ENCODE results near the gene LMOD3.

DNA sequence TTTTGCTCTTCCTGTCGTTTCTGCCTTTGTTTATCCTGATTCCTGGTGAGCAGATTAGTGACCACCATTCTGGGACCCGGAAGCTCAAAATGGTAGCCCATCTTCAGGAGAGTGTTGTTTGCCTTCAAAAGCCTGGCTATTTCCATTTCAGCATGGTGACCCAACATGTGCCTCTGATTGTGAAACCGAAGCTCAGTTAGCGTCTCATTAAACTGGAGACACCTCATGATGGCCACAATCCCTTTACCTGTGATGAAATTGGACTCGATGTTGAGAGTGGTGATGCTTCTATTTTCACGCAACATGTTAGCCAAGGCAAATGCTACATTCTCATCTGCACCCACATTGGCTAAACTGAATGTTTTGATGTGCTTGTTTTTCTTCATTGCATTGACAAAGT, 3.3 kb downstream of the LMOD3 start:
- no peak for TF ChIP-seq EP300 (IDR thresholded peaks at IDR 0.05; ENCODE audit: low read length)
- TF ChIP-seq CBX3 (IDR thresholded peaks at IDR 0.05; ENCODE audit: borderline replicate concordance in 1 of 2, low read length in 2 of 2): no peak
- no peak for TF ChIP-seq SIN3A (IDR thresholded peaks at IDR 0.05; ENCODE audit: borderline replicate concordance in 2 of 2, control insufficient read depth in 1 of 2, low read depth in 2 of 2, low read length in 2 of 2)
- TF ChIP-seq TCF7L2 (IDR thresholded peaks at IDR 0.05; ENCODE audit: low read depth, low read length): no peak
- no peak for TF ChIP-seq ZNF311 (CRISPR knock-in tag; IDR thresholded peaks at IDR 0.05)
- no peak for TF ChIP-seq SMARCA4 (IDR thresholded peaks at IDR 0.05)
- TF ChIP-seq CTCF (IDR thresholded peaks at IDR 0.05 in 2 of 3, conservative IDR thresholded peaks at IDR 0.05 in 1 of 3; ENCODE audit: insufficient read depth in 2 of 3, low read depth in 1 of 3, low read length in 3 of 3): no peak
- TF ChIP-seq NCOA2 (IDR thresholded peaks at IDR 0.05; ENCODE audit: partially characterized antibody in 2 of 2): no peak
- no peak for TF ChIP-seq POLR2A (conservative IDR thresholded peaks at IDR 0.05)
- TF ChIP-seq ZFP36 (IDR thresholded peaks at IDR 0.05; ENCODE audit: low read depth, low read length, partially characterized antibody): no peak
- TF ChIP-seq ZBTB49 (CRISPR knock-in tag; IDR thresholded peaks at IDR 0.05; ENCODE audit: borderline replicate concordance): no peak
- no peak for TF ChIP-seq L3MBTL2 (IDR thresholded peaks at IDR 0.05)
- TF ChIP-seq PATZ1 (CRISPR knock-in tag; IDR thresholded peaks at IDR 0.05; ENCODE audit: borderline replicate concordance): no peak
- TF ChIP-seq ZNF274 (IDR thresholded peaks at IDR 0.05; ENCODE audit: borderline replicate concordance, low read depth, low read length): no peak

Data from K562 (cell line).